ENCODE data around the gene PPP1R7. TPM values are rescaled to one million over a fixed set of nuclear protein-coding genes. Genes with fewer than 3 reads are reported as not detected.

Gene PPP1R7
- total and polyA plus RNA-seq, 2 experiments from 2014 or later: 44.0 to 98.4 TPM

DNA sequence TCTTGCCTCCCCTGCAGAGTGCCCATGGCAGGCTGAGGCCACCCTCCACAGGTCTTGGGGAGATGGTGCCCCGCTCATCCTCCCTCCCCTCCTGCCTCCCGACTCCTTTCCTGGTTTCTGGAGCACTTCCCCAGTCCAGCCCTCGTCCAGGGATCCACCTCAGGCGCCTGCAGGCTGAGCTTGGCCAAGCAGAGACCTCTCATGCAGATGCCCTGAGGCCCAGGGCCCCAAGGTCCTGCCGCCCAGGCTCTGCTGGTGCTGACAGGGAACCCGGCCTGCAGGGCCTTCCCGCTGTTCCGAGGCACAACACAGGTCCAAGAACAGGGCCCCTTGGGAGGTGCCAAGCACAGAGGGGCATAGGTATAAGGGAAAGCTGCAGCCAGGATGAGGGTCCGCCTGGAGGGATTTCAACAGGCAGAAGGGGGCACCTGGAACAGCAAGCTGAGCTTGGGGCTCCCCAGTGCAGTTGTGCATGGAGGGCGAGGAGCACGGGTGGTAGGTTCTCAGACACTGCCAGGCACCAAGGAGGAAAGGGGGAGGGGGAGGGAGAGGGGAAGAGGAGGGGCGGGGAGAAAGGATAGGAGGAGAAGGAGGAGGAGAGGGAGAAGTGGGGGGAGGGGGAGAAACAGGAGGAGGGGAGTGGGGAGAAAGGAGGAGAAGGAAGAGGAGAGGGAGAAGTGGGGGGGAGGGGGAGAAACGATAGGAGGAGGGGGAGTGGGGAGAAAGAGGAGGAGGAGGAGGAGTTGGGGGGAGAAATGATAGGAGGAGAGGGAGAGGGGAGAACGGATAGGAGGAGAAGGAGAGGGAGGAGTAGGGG is 37.0 kb downstream of the PPP1R7 start:
- H3K4me1 ChIP-seq (ENCODE audit: low read depth): no peaks in the 10 kb centered on the region
- no peaks in the 10 kb centered on the region for H3K9me3 ChIP-seq (ENCODE audit: low read depth)
- TF ChIP-seq, protein P1, sequence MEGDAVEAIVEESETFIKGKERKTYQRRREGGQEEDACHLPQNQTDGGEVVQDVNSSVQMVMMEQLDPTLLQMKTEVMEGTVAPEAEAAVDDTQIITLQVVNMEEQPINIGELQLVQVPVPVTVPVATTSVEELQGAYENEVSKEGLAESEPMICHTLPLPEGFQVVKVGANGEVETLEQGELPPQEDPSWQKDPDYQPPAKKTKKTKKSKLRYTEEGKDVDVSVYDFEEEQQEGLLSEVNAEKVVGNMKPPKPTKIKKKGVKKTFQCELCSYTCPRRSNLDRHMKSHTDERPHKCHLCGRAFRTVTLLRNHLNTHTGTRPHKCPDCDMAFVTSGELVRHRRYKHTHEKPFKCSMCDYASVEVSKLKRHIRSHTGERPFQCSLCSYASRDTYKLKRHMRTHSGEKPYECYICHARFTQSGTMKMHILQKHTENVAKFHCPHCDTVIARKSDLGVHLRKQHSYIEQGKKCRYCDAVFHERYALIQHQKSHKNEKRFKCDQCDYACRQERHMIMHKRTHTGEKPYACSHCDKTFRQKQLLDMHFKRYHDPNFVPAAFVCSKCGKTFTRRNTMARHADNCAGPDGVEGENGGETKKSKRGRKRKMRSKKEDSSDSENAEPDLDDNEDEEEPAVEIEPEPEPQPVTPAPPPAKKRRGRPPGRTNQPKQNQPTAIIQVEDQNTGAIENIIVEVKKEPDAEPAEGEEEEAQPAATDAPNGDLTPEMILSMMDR (IDR thresholded peaks at IDR 0.05; ENCODE audit: low read depth, low read length): no peak

DNA sequence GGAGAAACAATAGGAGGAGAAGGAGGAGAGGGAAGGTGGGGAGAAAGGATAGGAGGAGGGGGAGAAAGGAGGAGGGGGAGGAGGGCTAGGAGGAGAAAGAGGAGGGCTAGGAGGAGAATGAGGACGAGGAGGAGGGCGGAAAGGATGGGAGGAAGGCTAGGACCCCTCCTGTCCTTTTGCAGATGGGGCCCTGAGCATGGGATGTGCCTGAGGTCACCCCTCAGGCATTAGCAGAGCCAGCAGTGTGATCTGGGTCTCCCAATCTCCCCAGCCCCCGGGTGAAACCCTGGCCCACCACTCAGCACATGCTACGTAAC is 37.6 kb downstream of the PPP1R7 start:
- no peak for DNase-seq (ENCODE audit: low read depth in 1 of 2, low spot score in 1 of 2)
- TF ChIP-seq, protein P1 (IDR thresholded peaks at IDR 0.05; ENCODE audit: low read depth, low read length): no peak
- Histone ChIP-seq H3K9me3 (ENCODE audit: low read depth) (no peaks in the 10 kb centered on the region), H3K27ac (no peak overlapping the region), H3K4me1 (ENCODE audit: low read depth) (no peaks in the 10 kb centered on the region), H3K36me3 (peaks cover 3% of the 10 kb centered on the region), H3K27me3 (no peaks in the 10 kb centered on the region), H3K4me3 (no peak overlapping the region)

More for the DNA sequence above, 37.0 kb downstream of the PPP1R7 start:
- Histone ChIP-seq H3K36me3 (peaks cover 4% of the 10 kb centered on the region), H3K27ac (no peak overlapping the region), H3K27me3 (no peaks in the 10 kb centered on the region), H3K4me3 (no peak overlapping the region)
- DNase-seq (ENCODE audit: low read depth in 1 of 2, low spot score in 1 of 2): no peak

DNA sequence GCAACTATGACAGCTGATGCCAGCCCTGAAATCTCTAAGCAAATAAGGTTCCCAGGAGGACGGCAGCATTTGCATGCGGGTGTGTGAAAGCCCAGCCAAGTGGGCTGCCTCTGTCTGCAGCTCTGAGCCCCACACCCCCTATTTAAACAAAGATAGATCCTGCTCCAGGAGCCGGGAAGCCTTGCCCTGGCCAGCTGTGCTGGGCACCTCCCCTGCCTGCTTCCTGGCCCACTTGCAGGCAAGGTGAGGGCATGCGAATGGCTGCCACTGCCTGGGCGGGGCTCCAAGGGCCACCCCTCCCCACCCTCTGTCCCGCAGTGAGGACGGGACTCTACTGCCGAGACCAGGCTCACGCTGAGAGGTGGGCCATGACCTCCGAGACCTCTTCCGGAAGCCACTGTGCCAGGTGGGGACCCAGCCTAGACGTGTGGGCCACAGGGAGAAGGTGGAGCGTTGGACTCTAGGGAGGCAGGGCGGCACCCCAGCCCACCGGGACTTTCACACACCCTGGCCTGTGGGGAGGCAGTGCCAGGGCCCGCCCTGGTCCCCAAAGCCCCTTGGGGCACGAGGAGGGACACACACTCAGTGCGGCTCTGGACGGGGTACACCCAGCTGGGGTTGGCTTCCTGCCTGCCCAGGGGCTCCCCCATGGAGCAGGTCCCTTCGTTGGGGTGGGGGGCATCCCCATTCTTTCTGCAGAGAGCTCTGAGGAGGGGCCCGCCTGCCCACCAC is 38.3 kb downstream of the PPP1R7 start, which contains the start of gene ANO7:
ANO7 (plus strand) TSS at position 317 of the 732 bp plus-strand sequence. CDS start 1,387 bp downstream, outside the sequence.
- Histone ChIP-seq H3K4me3 (no peak within 1 kb of the TSS), H3K9me3 (ENCODE audit: low read depth) (no peaks in the 10 kb centered on the region), H3K36me3 (no peaks in the 10 kb centered on the region), H3K27me3 (no peaks in the 10 kb centered on the region), H3K4me1 (ENCODE audit: low read depth) (no peaks in the 10 kb centered on the region), H3K27ac (no peak within 1 kb of the TSS)
- no peak for DNase-seq (ENCODE audit: low read depth in 1 of 2, low spot score in 1 of 2)
- TF ChIP-seq, protein P1 (IDR thresholded peaks at IDR 0.05; ENCODE audit: low read depth, low read length): no peak

DNA sequence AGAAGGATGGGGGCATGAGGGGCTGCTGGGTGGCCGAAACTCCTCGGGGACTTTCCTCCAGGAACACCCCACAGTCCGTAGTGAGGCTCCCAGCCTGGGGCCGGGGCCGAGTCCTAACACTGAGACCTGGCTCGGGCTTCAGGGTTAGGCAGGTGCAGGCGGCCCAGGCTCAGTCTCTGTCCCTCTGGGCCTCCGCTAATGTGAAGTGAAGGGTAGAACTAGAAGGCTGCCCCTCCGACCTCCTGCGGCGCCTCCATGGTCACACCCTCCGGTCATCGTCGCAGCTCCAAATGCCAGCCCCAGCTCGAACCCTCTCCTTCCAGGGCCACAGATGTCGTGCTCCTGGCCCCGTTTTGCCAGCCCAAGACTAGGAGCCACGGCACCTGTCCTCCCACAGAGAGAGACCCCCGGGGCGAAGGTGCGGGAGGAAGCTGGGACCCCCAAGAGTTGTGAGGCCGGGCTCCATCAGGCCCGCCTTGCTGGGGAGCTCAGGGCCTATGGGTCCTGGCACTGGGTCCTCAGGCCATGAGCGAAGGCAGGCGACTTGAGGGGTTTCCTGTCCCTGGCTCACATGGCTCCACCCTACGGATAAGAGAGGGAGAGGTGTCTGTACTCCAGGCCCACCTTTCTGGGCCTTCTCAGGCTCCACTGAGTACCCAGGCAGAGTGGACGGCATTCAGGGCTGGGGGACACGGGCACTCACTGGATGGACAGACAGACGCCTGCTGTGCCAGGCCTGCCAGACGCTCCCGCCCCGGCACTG is 39.0 kb downstream of the PPP1R7 start:
- no peak overlapping the region for H3K4me3 ChIP-seq

DNA sequence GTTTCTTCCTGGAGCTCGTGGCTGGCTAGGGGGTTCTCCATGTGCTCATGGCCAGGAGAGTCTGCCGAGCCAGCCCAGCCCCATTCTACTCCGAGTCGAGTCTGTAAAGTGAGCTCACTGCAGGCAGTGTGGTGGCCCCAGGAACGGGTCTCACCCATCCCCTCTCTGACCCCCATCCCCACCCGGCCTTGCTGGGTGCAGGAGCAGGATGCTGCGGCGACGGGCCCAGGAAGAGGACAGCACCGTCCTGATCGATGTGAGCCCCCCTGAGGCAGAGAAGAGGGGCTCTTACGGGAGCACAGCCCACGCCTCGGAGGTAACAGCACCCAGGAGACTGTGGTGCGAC is 39.6 kb downstream of the PPP1R7 start:
- no peaks in the 10 kb centered on the region for H3K36me3 ChIP-seq
- H3K4me1 ChIP-seq (ENCODE audit: low read depth): no peaks in the 10 kb centered on the region
- H3K27ac ChIP-seq: no peak overlapping the region
- TF ChIP-seq, protein P1 (IDR thresholded peaks at IDR 0.05; ENCODE audit: low read depth, low read length): no peak
- H3K27me3 ChIP-seq: no peaks in the 10 kb centered on the region
- H3K9me3 ChIP-seq (ENCODE audit: low read depth): no peaks in the 10 kb centered on the region
- no peak for DNase-seq (ENCODE audit: low read depth in 1 of 2, low spot score in 1 of 2)
- H3K4me3 ChIP-seq: no peak overlapping the region

More for the DNA sequence above, 39.0 kb downstream of the PPP1R7 start:
- Histone ChIP-seq H3K36me3 (no peaks in the 10 kb centered on the region), H3K4me1 (ENCODE audit: low read depth) (no peaks in the 10 kb centered on the region), H3K9me3 (ENCODE audit: low read depth) (no peaks in the 10 kb centered on the region), H3K27me3 (no peaks in the 10 kb centered on the region), H3K27ac (no peak overlapping the region)
- no peak for DNase-seq (ENCODE audit: low read depth in 1 of 2, low spot score in 1 of 2)
- TF ChIP-seq, protein P1 (IDR thresholded peaks at IDR 0.05; ENCODE audit: low read depth, low read length): no peak

Data from cardiac muscle cell (in vitro differentiated cells and primary cell).